Natural killer cell (primary cell): ENCODE results near the gene GORASP1. TPM values are rescaled to one million over a fixed set of nuclear protein-coding genes. Genes with fewer than 3 reads are reported as not detected.

Source experiments
- ATAC-seq, 3 donors: fragments of 150-1000 bp in 2 of 3; fragments of 200-7000 bp in 1 of 3; cut with Tn5 transposase; 1 replicate in 1 of 3; 2 replicates in 2 of 3; pipeline ENCODE4 v1.10.0; 2021; ENCODE audit warnings: mild to moderate bottlenecking in 2 of 3, moderate library complexity in 2 of 3
- DNase-seq, 2 donors: peaks; one replicate each; pipeline versions ENCODE4 v3.0.0 to v3.0.0-alpha.2; 2013 to 2021; ENCODE audit warnings: mixed read lengths in 1 of 2
- H3K27ac ChIP-seq: one replicate; pipeline ENCODE4 v1.5.1; 2013; ENCODE audit warnings: mild to moderate bottlenecking, low read length
- H3K27me3 ChIP-seq: one replicate; pipeline ENCODE4 v1.6.1; 2013; ENCODE audit warnings: low read length; ENCODE audit not compliant: control insufficient read depth, insufficient read depth
- H3K36me3 ChIP-seq: one replicate; pipeline ENCODE4 v1.6.1; 2013; ENCODE audit warnings: low read length; ENCODE audit not compliant: control insufficient read depth, insufficient read depth
- H3K4me1 ChIP-seq: one replicate; pipeline ENCODE4 v1.6.1; 2013; ENCODE audit warnings: low read length; ENCODE audit not compliant: control insufficient read depth, insufficient read depth
- H3K4me3 ChIP-seq: one replicate; pipeline ENCODE4 v1.5.1; 2013; ENCODE audit warnings: low read length
- H3K9me3 ChIP-seq: one replicate; pipeline ENCODE4 v1.6.1; 2013; ENCODE audit warnings: low read length; ENCODE audit not compliant: control insufficient read depth, insufficient read depth
- H3K27ac Mint-ChIP-seq, 2 donors: one replicate each; pipeline ENCODE4 v1.8.0; 2022; ENCODE audit warnings: mild to moderate bottlenecking in 2 of 2, mixed read lengths in 2 of 2, moderate library complexity in 1 of 2
- H3K27me3 Mint-ChIP-seq, 2 donors: one replicate each; pipeline ENCODE4 v1.8.0; 2022; ENCODE audit warnings: low read depth in 2 of 2, mixed read lengths in 2 of 2
- H3K36me3 Mint-ChIP-seq: one replicate; pipeline ENCODE4 v1.8.0; 2022; ENCODE audit warnings: mixed read lengths
- H3K4me1 Mint-ChIP-seq, 2 donors: one replicate each; pipeline ENCODE4 v1.8.0; 2022; ENCODE audit warnings: mixed read lengths in 2 of 2
- H3K4me3 Mint-ChIP-seq: one replicate; pipeline ENCODE4 v1.8.0; 2022; ENCODE audit warnings: mild to moderate bottlenecking, moderate library complexity, mixed read lengths
- H3K9me3 Mint-ChIP-seq, 2 donors: one replicate each; pipeline ENCODE4 v1.8.0; 2022; ENCODE audit warnings: mixed read lengths in 2 of 2
- WGBS: methylation state at CpG from one replicate; pipeline ENCODE4 v1.1.7; 2013; ENCODE audit warnings: missing lambda C conversion rate; ENCODE audit not compliant: insufficient coverage; 5-methylcytosine and 5-hydroxymethylcytosine counted together
- intact Hi-C: fragments of 100-400 bp; cut with micrococcal nuclease; formaldehyde crosslinking; loops from one replicate; pipeline ENCODE4 v1.14.2; 2022
- total RNA-seq, 4 donors: library from RNA; stranded (reverse); fragments of 120-200 nt in 1 of 4; gene quantifications; one replicate each; pipeline versions ENCODE4 v1.2.3 to v1.2.4, GENCODE V29; 2013 to 2022
- TF ChIP-seq, protein P1 (sequence below): fragments of 200-600 bp; IDR thresholded peaks from one replicate; pipeline ENCODE4 v1.8.0; 2022; ENCODE audit warnings: antibody characterized with exemption

The GORASP1 gene
- total RNA-seq, 3 donors from 2014 or later (not counting 1 experiment from before 2014, with no cell fraction given), result 20.2 to 21.3 (median 20.8) TPM

DNA sequence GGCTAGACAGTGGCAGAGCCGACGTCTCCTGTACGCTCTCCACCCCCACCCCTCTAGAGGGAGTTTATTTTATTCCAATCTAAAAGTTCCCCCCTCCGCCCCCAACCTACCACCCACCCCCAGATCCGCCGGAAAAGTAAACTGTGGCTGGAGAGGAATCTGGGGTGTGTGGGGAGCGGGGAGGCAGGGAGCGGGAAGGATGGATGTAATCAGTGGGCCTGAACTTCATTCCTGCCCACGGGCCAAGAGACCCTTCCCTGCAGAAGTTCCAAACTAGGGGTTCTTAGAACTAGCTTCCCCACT lies 46.5 kb upstream of the GORASP1 start:
- 91% methylated on average over 3 of the region's 9 CpGs for WGBS
- H3K4me1 Mint-ChIP-seq, result peaks cover 39 to 45% of the 10 kb centered on the region in 2 donors
- DNase-seq, result no peak

GRCh38 chr3:39150803-39151631 lies 43.6 kb upstream of the GORASP1 start:
- intact Hi-C loops, result no loop called here

More for the DNA sequence above, 46.5 kb upstream of the GORASP1 start:
- Histone ChIP-seq H3K27ac (peak overlapping the region; percentile 66), H3K4me3 (peak overlapping the region; percentile 42), H3K9me3 (no peaks in the 10 kb centered on the region), H3K4me1 (peaks cover 42% of the 10 kb centered on the region), H3K27me3 (no peaks in the 10 kb centered on the region), H3K36me3 (no peaks in the 10 kb centered on the region)
- no peak for ATAC-seq
- Mint-ChIP-seq H3K27me3 (peaks cover 0 to 7% of the 10 kb centered on the region in 2 donors), H3K4me3 (peak overlapping the region; percentile 77), H3K36me3 (no peaks in the 10 kb centered on the region), H3K27ac (peak overlapping the region; percentile 72 to 99), H3K9me3 (no peaks in the 10 kb centered on the region)
- TF ChIP-seq, protein P1, sequence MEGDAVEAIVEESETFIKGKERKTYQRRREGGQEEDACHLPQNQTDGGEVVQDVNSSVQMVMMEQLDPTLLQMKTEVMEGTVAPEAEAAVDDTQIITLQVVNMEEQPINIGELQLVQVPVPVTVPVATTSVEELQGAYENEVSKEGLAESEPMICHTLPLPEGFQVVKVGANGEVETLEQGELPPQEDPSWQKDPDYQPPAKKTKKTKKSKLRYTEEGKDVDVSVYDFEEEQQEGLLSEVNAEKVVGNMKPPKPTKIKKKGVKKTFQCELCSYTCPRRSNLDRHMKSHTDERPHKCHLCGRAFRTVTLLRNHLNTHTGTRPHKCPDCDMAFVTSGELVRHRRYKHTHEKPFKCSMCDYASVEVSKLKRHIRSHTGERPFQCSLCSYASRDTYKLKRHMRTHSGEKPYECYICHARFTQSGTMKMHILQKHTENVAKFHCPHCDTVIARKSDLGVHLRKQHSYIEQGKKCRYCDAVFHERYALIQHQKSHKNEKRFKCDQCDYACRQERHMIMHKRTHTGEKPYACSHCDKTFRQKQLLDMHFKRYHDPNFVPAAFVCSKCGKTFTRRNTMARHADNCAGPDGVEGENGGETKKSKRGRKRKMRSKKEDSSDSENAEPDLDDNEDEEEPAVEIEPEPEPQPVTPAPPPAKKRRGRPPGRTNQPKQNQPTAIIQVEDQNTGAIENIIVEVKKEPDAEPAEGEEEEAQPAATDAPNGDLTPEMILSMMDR, result no peak
- intact Hi-C loops, result no loop called here

GRCh38 chr3:39150148-39150802 lies 42.8 kb upstream of the GORASP1 start:
- H3K4me3 ChIP-seq, result no peak overlapping the region
- Mint-ChIP-seq H3K9me3 (no peaks in the 10 kb centered on the region), H3K36me3 (no peaks in the 10 kb centered on the region), H3K27me3 (no peaks in the 10 kb centered on the region), H3K4me3 (peak overlapping the region; percentile 96), H3K27ac (peak overlapping the region; percentile 97 to 99), H3K4me1 (peaks cover 73 to 78% of the 10 kb centered on the region in 2 donors)
- no peaks in the 10 kb centered on the region for H3K9me3 ChIP-seq
- peak overlapping the region; percentile 14 for H3K27ac ChIP-seq
- intact Hi-C loops, result no loop called here
- H3K36me3 ChIP-seq, result peaks cover 12% of the 10 kb centered on the region
- DNase-seq (peak in 1 of 2 donors; percentile 37), ATAC-seq (no peak)
- TF ChIP-seq, protein P1, result no peak
- WGBS, result 83% methylated on average over 5 of the region's 5 CpGs
- no peaks in the 10 kb centered on the region for H3K27me3 ChIP-seq
- H3K4me1 ChIP-seq, result peaks cover 73% of the 10 kb centered on the region

More at GRCh38 chr3:39150803-39151631, 43.6 kb upstream of the GORASP1 start:
- Mint-ChIP-seq H3K4me3 (peak overlapping the region; percentile 96), H3K9me3 (no peaks in the 10 kb centered on the region), H3K27ac (peak overlapping the region; percentile 97 to 99), H3K36me3 (no peaks in the 10 kb centered on the region), H3K4me1 (peaks cover 68 to 74% of the 10 kb centered on the region in 2 donors), H3K27me3 (peaks cover 0 to 1% of the 10 kb centered on the region in 2 donors)
- Histone ChIP-seq H3K9me3 (no peaks in the 10 kb centered on the region), H3K4me1 (peaks cover 71% of the 10 kb centered on the region), H3K36me3 (peaks cover 5% of the 10 kb centered on the region), H3K4me3 (no peak overlapping the region), H3K27ac (peak overlapping the region; percentile 83), H3K27me3 (no peaks in the 10 kb centered on the region)
- WGBS, result 61% methylated on average over 9 of the region's 9 CpGs
- DNase-seq (peak; percentile 67 to 74), ATAC-seq (peak in 1 of 3 donors; percentile 9)
- TF ChIP-seq, protein P1, result no peak
